Mucosa of gallbladder (tissue), 1 donor: ENCODE measurements around the gene MRFAP1. TPM values are rescaled to one million over a fixed set of nuclear protein-coding genes. Genes with fewer than 3 reads are reported as not detected.
"Not testable (repeated sequence)": the region's sequence is repeated elsewhere in the genome, so short reads cannot be mapped to it uniquely, and the experiment has no call there.

Experiments
- DNase-seq: peaks from one replicate; pipeline ENCODE4 v3.0.0-alpha.2; 2020; ENCODE audit warnings: low spot score
- total RNA-seq: library from RNA; stranded (reverse); gene quantifications from one replicate; pipeline ENCODE4 v1.2.1, GENCODE V29; 2021
- donor health status: DM: no; HTN: no; CAD: no.

Gene MRFAP1
- total RNA-seq, 1 donor from 2014 or later = 244 TPM

GRCh38 chr4:6610856-6611430 is 29.5 kb upstream of the MRFAP1 start:
- DNase-seq = no peak

GRCh38 chr4:6612961-6613675 is 27.4 kb upstream of the MRFAP1 start:
- no peak for DNase-seq

- DNase-seq = no peak
Observed at GRCh38 chr4:6613676-6614651, 26.5 kb upstream of the MRFAP1 start.

GRCh38 chr4:6614701-6615230 is 25.7 kb upstream of the MRFAP1 start:
- no peak for DNase-seq

- DNase-seq = no peak
Observed at GRCh38 chr4:6616087-6616995, 24.1 kb upstream of the MRFAP1 start.

- DNase-seq = no peak
Observed at GRCh38 chr4:6617246-6617645, 23.2 kb upstream of the MRFAP1 start.

- DNase-seq = no peak
Observed at GRCh38 chr4:6618386-6619115, 21.9 kb upstream of the MRFAP1 start.

- DNase-seq = no peak
Observed at GRCh38 chr4:6619116-6619465, 21.4 kb upstream of the MRFAP1 start.

GRCh38 chr4:6619466-6620255 is 20.8 kb upstream of the MRFAP1 start:
- no peak for DNase-seq

- no peak for DNase-seq
Observed at GRCh38 chr4:6620296-6620695, 20.2 kb upstream of the MRFAP1 start.

- DNase-seq = no peak
Observed at GRCh38 chr4:6620891-6621555, 19.5 kb upstream of the MRFAP1 start.

GRCh38 chr4:6621556-6621927 is 18.9 kb upstream of the MRFAP1 start:
- DNase-seq = no peak

- no peak for DNase-seq
Observed at GRCh38 chr4:6622744-6623143, 17.7 kb upstream of the MRFAP1 start.

GRCh38 chr4:6625256-6625655 is 15.2 kb upstream of the MRFAP1 start:
- DNase-seq = no peak

GRCh38 chr4:6626066-6626465 is 14.4 kb upstream of the MRFAP1 start:
- no peak for DNase-seq

GRCh38 chr4:6627832-6628231 is 12.7 kb upstream of the MRFAP1 start:
- no peak for DNase-seq

GRCh38 chr4:6628484-6628883 is 12.0 kb upstream of the MRFAP1 start:
- not testable (repeated sequence) for DNase-seq

GRCh38 chr4:6632125-6632524 is 8.4 kb upstream of the MRFAP1 start:
- DNase-seq = no peak
